Neural progenitor cell (in vitro differentiated cells): ENCODE data around the gene CRISP3.

ENCODE experiments used
- EZH2 ChIP-seq: fragments of 200-600 bp; sonication (generic); IDR thresholded peaks from 2 replicates; pipeline ENCODE4 v1.6.1; 2017; ENCODE audit warnings: antibody characterized with exemption, mild to moderate bottlenecking, moderate library complexity
- EZH2phosphoT487 ChIP-seq: fragments of 200-600 bp; sonication (generic); IDR thresholded peaks from 2 replicates; pipeline ENCODE4 v1.6.1; 2017; ENCODE audit warnings: antibody characterized with exemption
- TF ChIP-seq, protein P1 (sequence below): fragments of 200-600 bp; sonication (generic); IDR thresholded peaks from 2 replicates; pipeline ENCODE4 v1.5.1; 2017; ENCODE audit warnings: antibody characterized with exemption, mild to moderate bottlenecking

DNA sequence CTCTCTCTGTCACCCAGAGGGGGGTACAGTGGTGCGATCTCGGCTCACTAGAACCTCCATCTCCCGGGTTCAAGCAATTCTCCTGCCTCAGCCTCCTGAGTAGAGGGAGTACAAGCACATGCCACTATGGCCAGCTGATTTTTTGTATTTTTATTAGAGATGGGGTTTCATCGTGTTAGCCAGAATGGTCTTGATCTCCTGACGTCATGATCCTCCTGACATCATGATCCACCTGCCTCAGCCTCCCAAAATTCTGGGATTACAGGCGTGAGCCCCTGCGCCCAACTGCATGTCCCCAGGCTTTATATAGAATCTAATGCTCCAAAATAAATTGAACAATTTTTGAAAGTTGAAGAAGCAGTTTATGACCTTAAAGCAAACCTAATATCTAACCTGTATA lies 23.8 kb downstream of the CRISP3 start:
- TF ChIP-seq, protein P1, sequence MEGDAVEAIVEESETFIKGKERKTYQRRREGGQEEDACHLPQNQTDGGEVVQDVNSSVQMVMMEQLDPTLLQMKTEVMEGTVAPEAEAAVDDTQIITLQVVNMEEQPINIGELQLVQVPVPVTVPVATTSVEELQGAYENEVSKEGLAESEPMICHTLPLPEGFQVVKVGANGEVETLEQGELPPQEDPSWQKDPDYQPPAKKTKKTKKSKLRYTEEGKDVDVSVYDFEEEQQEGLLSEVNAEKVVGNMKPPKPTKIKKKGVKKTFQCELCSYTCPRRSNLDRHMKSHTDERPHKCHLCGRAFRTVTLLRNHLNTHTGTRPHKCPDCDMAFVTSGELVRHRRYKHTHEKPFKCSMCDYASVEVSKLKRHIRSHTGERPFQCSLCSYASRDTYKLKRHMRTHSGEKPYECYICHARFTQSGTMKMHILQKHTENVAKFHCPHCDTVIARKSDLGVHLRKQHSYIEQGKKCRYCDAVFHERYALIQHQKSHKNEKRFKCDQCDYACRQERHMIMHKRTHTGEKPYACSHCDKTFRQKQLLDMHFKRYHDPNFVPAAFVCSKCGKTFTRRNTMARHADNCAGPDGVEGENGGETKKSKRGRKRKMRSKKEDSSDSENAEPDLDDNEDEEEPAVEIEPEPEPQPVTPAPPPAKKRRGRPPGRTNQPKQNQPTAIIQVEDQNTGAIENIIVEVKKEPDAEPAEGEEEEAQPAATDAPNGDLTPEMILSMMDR, result no peak
- TF ChIP-seq EZH2, result no peak
- TF ChIP-seq EZH2phosphoT487, result no peak
